Stimulated activated CD4-positive, alpha-beta T cell treated with anti-CD3 and anti-CD28 coated beads, TNF-alpha, amount 100 ng/mL, for 1 hour (primary cell): ENCODE measurements around the gene MBP.
A peak's percentile ranks its signal among the peaks of the same experiment; 100 is the strongest.

Experiments
- DNase-seq, 3 donors: peaks; one replicate each; pipeline ENCODE4 v3.0.0-alpha.2; 2020; ENCODE audit warnings: low read depth in 3 of 3, low spot score in 1 of 3

The MBP gene

DNA sequence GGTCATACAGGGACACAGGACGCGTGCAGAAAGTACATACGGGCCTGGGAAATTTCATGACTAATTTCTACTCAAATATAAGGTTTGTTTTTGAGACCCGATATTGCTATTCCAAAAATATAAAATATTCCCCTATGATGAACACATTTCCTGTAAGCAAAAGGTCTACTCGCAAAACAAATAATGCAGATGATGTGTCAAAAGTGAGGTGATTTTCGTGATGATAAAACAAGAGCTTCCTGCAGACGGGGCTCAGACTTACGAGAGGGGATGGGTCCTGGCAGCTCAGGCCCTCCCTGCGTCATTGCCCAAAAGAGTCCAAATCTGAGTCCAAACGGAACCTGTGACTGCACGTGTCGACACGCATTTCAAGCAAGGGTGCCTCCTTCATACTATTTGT, 62.7 kb downstream of the MBP start:
- no peak for DNase-seq

GRCh38 chr18:77069482-77069881, 63.1 kb downstream of the MBP start:
- DNase-seq = no peak

DNA sequence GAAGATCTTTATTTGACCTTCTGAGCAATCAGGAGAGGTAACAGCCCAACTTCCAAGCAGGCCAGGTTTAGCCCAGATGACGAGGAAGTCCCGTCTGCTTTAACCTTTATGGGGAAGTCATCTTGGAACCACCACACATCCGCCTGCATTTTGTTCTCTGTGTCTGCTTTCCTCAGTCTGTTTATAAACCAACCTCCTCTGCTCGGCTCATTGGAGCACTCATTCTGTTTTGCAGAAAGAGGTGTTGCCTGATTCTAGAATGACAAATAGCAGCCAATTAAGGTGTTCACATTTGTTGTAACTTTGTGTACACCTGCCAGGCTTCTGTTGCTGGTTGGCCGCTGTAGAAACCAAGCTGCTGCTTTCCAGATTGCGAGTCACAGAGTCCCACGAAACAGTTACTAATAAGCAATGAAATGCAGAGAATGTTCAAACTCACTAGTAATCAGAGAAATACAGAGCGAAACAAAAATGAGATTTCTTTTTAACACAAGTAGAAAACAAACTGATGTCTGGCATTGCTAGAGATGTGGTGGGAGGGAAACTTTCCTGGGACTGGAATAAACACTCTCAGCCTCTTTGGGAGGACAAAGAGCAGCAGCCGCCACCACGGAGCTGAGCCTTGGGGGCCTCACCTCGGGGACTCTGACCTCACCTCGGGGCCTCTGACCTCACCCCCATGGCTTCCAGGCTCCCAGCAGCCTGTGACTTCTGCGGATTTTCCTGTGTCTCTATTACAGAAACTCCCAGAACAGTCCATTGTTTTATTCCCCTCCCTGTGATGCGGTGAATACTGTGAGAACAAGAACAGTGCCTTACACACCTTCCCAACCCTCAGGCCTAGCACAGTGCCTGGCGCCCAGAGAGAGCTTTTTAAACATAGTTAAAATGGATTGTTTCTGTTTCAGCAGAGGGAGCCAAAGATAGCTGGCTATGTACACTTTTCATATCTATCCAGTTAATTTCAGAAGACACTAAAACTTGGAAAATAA, 64.0 kb downstream of the MBP start:
- no peak for DNase-seq

- peak in 1 of 3 donors; percentile 41 for DNase-seq
Measured at GRCh38 chr18:77067291-77068061, 65.1 kb downstream of the MBP start.

DNA sequence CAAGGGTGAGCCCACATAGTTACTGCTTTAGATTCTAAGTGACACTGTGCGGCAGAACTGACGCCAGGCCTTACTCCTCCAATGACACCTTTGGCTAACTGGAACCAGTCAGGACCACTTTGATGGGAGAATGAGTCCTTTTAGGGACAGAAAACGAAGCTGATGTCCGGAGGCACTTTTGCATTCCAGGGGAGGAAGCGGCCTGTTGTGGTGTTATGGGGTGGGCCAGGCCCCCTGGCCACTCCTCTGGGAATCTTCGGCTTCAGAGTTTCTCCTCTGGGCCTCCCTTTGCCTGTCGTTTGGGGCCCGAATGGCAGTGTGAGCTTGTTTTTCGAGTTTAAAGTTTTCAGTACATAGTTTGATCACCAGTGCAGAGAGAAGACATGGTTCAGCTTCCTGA, 65.9 kb downstream of the MBP start:
- DNase-seq = no peak

DNA sequence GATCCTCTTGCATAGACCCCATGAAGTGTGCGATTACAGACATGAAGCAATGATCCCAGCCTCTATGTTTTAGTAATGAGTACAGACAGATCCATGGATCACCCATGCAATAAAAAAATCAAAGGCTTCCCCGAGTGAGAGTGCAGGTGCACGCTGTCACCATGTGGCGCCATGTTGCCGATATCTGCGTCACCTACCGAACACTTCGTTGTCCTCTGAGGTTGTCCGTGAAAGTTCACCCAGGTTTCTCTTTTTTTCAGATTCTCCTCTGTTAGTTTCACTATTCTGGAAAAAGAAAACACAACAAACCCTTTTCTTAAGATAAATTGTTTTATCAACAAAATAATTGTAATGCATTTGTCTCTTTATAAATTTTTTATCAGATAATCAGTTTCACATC, 66.5 kb downstream of the MBP start:
- DNase-seq = no peak

GRCh38 chr18:77065221-77065981, 67.2 kb downstream of the MBP start:
- no peak for DNase-seq

GRCh38 chr18:77063260-77063659, 69.3 kb downstream of the MBP start:
- DNase-seq = peak in 2 of 3 donors; percentile 38 to 48

DNA sequence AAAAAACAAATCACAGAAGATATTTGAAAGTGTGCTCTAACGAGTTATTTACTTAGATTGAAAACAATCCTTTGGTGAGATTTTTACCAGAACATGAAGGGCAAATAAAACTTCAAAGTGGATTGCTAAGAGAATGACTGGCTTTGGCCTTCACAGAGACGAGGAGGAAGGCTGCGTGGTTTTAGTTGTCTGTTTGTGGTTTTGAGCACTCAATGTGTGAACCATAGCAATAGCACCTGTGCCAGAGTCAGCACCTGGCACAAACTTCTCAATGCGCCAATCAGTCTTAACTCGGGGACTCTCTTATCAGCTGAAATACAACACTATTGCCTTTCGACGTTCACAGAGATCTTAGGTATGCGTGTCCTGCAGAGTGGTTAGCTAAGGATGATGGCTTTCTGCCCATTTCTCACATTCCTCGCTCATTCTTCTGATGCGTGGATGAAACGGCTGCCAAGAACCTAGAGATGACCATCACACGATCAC, 70.0 kb downstream of the MBP start:
- peak in 2 of 3 donors; percentile 47 to 57 for DNase-seq

- no peak for DNase-seq
Measured at GRCh38 chr18:77061946-77062517, 70.6 kb downstream of the MBP start.

- DNase-seq = no peak
Measured at GRCh38 chr18:77061281-77061945, 71.2 kb downstream of the MBP start.

- no peak for DNase-seq
Measured at GRCh38 chr18:77060151-77060550, 72.4 kb downstream of the MBP start.

GRCh38 chr18:77059294-77059916, 73.2 kb downstream of the MBP start:
- no peak for DNase-seq

DNA sequence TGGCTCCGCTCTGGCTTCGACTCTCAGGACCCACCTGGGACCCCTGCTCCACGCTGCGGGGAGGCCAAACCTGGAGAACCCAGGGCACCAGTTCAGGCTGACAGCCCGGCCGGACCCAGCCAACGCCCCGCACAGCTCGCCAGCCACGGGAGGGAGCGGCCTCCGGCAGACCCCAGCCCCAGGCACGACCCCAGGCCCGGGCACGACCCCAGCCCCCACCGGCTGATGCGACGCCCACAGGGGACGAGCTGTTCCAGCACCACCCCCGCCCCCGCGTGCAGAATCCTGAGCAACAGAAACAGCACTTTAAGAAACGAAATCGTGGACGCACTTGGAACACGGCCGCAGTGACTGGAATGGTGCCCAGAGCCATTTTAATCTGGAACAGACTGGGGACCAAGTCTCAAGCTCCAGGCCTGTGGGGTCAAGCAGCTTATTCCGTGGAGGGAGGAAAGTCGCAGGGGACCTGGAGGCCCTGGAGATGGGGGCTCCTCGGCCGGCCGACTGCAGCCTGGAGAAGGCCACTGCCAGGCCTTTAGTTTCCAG, 74.2 kb downstream of the MBP start:
- no peak for DNase-seq

DNA sequence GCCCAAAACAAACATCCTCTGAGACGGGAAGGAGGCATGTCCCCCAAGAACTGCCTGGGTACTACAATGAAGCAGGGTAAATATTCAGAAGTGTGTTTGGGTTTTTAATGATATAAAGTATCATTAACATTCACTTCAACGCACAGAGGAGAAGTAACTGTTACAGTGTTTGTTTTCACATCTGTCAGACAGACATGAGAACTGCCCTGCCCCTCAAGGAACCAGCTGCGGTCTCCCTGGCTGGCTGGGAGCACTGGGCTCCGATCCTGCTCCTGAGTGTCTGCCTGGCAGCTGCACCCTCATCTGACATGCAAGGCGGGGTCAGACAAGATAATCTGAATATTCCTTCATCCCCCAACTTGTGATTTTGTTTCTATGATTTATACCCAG, 75.6 kb downstream of the MBP start:
- DNase-seq = no peak

- no peak for DNase-seq
Measured at GRCh38 chr18:77056344-77057005, 76.1 kb downstream of the MBP start.

GRCh38 chr18:77055429-77056300, 76.9 kb downstream of the MBP start:
- DNase-seq = no peak
